GM12874 (cell line): ENCODE results near the gene TGFB1.

Experiments used
- CTCF ChIP-seq: IDR thresholded peaks from 2 replicates; pipeline ENCODE4 v1.5.1; 2011; ENCODE audit warnings: low read depth, mild to moderate bottlenecking, control low read depth, low read length, moderate library complexity; ENCODE audit not compliant: insufficient read depth

TGFB1 gene

DNA sequence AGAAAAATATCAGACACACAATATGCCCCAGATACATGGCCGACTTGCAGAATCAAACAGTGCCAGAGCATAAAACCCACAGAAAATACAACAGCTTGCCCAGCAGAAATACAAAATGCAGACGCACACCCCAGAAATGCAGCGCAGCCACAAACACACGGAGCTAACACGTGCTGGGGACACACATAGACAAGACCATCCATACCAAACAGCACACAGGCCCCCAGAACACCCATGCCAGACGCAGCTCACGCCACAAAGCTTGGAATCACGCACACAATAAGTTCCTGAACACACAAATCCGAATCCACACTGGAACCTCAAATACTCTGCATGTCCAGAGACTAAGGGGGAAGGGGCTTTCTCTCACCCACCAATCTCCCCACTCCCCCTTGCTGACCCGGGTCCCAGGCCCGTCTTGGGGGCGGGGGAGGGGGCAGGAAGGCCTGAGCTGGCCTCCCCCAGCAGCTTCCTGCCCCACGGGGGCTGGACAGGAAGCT, 26.6 kb downstream of the TGFB1 start:
- no peak for TF ChIP-seq CTCF

DNA sequence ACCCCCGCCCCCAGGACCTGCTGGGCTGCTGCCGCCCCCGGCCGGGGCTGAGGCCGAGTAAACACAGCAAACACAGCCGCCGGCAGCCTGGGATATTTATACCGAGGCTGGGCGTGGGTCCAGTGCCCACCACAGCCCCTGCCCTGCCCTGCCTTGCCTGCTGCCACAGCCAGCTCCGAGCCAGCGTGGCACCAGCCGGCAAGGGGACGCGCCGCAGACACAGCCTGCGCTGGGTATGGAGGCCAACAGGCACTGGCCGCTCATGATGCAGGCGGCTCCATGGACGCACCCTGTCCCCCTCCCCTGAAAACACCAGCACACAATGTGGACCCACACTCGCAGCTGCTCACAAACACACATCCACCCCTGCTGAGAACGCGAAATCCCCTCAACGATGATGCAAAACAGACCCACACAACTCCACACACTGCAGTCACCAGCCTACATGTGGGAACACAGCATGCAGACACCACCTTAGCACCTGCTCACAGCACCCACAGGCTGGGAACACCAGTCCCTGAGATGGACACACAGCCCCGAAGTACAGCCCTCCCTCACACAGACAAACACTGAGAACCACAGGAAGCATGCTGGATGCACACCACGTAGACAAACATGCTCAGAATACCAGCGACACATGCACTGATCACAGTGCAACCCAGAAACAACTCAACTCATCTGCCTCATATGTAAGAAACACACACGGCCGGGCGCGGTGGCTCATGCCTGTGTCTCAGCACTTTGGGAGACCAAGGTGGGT, 27.6 kb downstream of the TGFB1 start:
- TF ChIP-seq CTCF = no peak

DNA sequence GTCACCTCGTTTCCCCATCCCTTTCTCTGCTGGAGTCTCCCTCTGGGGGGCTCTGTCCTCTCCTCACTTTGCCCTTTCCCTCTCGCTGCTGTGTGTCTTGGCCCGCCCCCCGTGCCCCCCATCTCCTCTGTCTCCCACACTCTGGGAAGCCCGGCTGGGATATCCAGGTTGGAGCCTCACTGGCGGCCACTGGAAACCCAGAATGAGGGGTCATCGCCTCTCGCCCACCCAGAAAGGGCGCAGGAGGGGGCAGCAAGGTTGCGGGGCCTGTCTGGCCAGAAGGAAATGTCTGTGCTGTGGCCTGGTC, 28.1 kb downstream of the TGFB1 start:
- TF ChIP-seq CTCF = no peak

- TF ChIP-seq CTCF = no peak
Observed at GRCh38 chr19:41324921-41325639, 28.6 kb downstream of the TGFB1 start.

GRCh38 chr19:41324231-41324702, 29.5 kb downstream of the TGFB1 start:
- no peak for TF ChIP-seq CTCF

DNA sequence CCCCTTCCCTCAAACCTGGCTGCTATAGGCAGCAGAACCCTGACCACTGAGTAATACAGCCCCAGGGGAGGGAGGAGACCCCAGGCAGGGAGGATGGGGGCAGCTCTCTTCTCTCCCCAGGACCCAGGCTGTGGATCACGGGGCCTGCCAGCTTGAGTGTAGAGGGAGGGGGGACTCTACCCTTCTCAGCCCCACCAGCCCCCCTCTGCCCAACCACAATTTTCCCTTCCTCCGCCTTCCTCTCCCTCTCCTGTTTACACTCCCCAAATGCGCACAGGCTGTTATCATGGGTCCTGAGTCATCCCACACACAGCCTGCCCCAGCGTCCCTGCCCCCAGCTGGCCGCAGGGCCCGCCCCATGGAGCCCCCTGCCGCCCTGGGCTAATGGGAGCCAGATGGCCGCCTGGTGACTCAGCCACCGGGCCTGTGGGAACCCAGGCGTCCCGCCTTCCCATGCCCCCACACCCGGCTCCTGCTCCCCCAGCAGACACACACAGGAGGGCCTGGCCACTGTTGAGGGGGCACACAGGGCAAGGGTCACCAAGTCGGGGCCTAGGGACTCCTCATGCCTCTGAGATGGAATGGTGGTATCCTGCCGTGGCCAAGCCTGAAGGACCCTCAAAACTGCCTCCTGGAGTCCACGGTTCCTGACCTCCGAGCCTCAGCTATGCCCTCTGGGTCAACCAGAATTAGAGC, 30.1 kb downstream of the TGFB1 start:
- no peak for TF ChIP-seq CTCF

GRCh38 chr19:41323023-41323422, 30.7 kb downstream of the TGFB1 start:
- no peak for TF ChIP-seq CTCF
